IMR-90 (cell line): ENCODE results near the gene SLC39A3. TPM values are rescaled to one million over a fixed set of nuclear protein-coding genes. Genes with fewer than 3 reads are reported as not detected.

Source experiments
- ATAC-seq: fragments of 200-7000 bp; cut with Tn5 transposase; 2 replicates; pipeline ENCODE4 v1.9.1; 2020; ENCODE audit warnings: low read depth, mild to moderate bottlenecking, moderate library complexity
- BruUV-seq: library from RNA; stranded (reverse); fragments of 400-500 nt; replicated peaks from 2 replicates; lab custom pipeline; 2021; lab: Mats Ljungman, UMichigan
- CTCF ChIA-PET: fragments of 300-600 bp; formaldehyde crosslinking; extraction: SDS; loops from one replicate; lab custom pipeline; 2021; ENCODE audit warnings: antibody characterized with exemption; lab: Yijun Ruan, JAX
- POLR2A ChIA-PET: fragments of 300-600 bp; sonication (Branson Sonifier 250); formaldehyde crosslinking; loops from one replicate; lab custom pipeline; 2022; ENCODE audit warnings: antibody characterized with exemption; ENCODE audit not compliant: unreplicated experiment; lab: Charles Lee
- DNase-seq: peaks from one replicate; pipeline ENCODE4 v3.0.0; 2013
- H2AFZ ChIP-seq: replicated peaks from 2 replicates; pipeline ENCODE3; 2013; ENCODE audit warnings: low read length, mild to moderate bottlenecking; ENCODE audit not compliant: poor library complexity
- H2AK5ac ChIP-seq: 2 replicates; pipeline ENCODE4 v1.6.1; 2013; ENCODE audit warnings: low read depth, low read length, inconsistent platforms
- H2AK9ac ChIP-seq: replicated peaks from 2 replicates; pipeline ENCODE3; 2013; ENCODE audit warnings: mild to moderate bottlenecking, low read depth, low read length, moderate library complexity; ENCODE audit not compliant: poor library complexity
- H2BK120ac ChIP-seq: 2 replicates; pipeline ENCODE4 v1.6.1; 2013; ENCODE audit warnings: low read depth, low read length, inconsistent platforms
- H2BK15ac ChIP-seq: 3 replicates; pipeline ENCODE4 v1.6.1; 2013; ENCODE audit warnings: low read depth, low read length, inconsistent platforms
- H2BK20ac ChIP-seq: 2 replicates; pipeline ENCODE4 v1.6.1; 2013; ENCODE audit warnings: low read depth, mild to moderate bottlenecking, inconsistent platforms, low read length, moderate library complexity
- H2BK5ac ChIP-seq: 2 replicates; pipeline ENCODE4 v1.6.1; 2013; ENCODE audit warnings: mild to moderate bottlenecking, low read depth, low read length, inconsistent platforms; ENCODE audit not compliant: poor library complexity, severe bottlenecking
- H3K14ac ChIP-seq: replicated peaks from 2 replicates; pipeline ENCODE4 v1.6.1; 2013; ENCODE audit warnings: low read depth, low read length, inconsistent platforms
- H3K18ac ChIP-seq: 2 replicates; pipeline ENCODE4 v1.6.1; 2013; ENCODE audit warnings: low read depth, low read length, control low read depth
- H3K23ac ChIP-seq: 2 replicates; pipeline ENCODE4 v1.6.1; 2013; ENCODE audit warnings: low read depth, low read length, inconsistent platforms
- H3K27ac ChIP-seq: 2 replicates; pipeline ENCODE4 v1.5.1; 2013; ENCODE audit warnings: mild to moderate bottlenecking, control low read depth, low read length; ENCODE audit not compliant: insufficient read depth
- H3K27me3 ChIP-seq: 2 replicates; pipeline ENCODE4 v1.6.1; 2013; ENCODE audit warnings: low read length; ENCODE audit not compliant: control insufficient read depth, insufficient read depth
- H3K36me3 ChIP-seq: 2 replicates; pipeline ENCODE4 v1.6.1; 2013; ENCODE audit warnings: low read length, mixed read lengths; ENCODE audit not compliant: control insufficient read depth, insufficient read depth
- H3K4ac ChIP-seq: 2 replicates; pipeline ENCODE4 v1.6.1; 2013; ENCODE audit warnings: low read depth, low read length, inconsistent platforms
- H3K4me1 ChIP-seq: 2 replicates; pipeline ENCODE4 v1.6.1; 2013; ENCODE audit warnings: low read length, mixed read lengths; ENCODE audit not compliant: control insufficient read depth, insufficient read depth
- H3K4me2 ChIP-seq: 2 replicates; pipeline ENCODE4 v1.6.1; 2013; ENCODE audit warnings: low read depth, mild to moderate bottlenecking, control low read depth, low read length, moderate library complexity
- H3K4me3 ChIP-seq: 2 replicates; pipeline ENCODE4 v1.5.1; 2013; ENCODE audit warnings: low read depth, mild to moderate bottlenecking, control low read depth, low read length, moderate library complexity; ENCODE audit not compliant: insufficient read depth
- H3K56ac ChIP-seq: 2 replicates; pipeline ENCODE4 v1.6.1; 2013; ENCODE audit warnings: low read length, inconsistent platforms; ENCODE audit not compliant: insufficient read depth; ENCODE audit errors: extremely low read depth
- H3K79me1 ChIP-seq, 2 experiments: 2 replicates each; pipeline ENCODE4 v1.6.1; 2013; ENCODE audit warnings: low read length in 2 of 2, inconsistent platforms in 1 of 2, low read depth in 1 of 2
- H3K9ac ChIP-seq: 2 replicates; pipeline ENCODE4 v1.6.1; 2013; ENCODE audit warnings: low read depth, low read length, control low read depth
- H3K9me1 ChIP-seq: 2 replicates; pipeline ENCODE4 v1.6.1; 2013; ENCODE audit warnings: low read length, inconsistent platforms; ENCODE audit not compliant: insufficient read depth
- H3K9me3 ChIP-seq: 2 replicates; pipeline ENCODE4 v1.6.1; 2013; ENCODE audit warnings: low read length; ENCODE audit not compliant: control insufficient read depth, insufficient read depth
- H4K20me1 ChIP-seq: 2 replicates; pipeline ENCODE4 v1.6.1; 2013; ENCODE audit warnings: low read length, inconsistent platforms; ENCODE audit not compliant: insufficient read depth
- H4K5ac ChIP-seq: 2 replicates; pipeline ENCODE4 v1.6.1; 2013; ENCODE audit warnings: mild to moderate bottlenecking, low read depth, low read length, control low read depth
- H4K8ac ChIP-seq, 2 experiments: 2 replicates each; pipeline ENCODE4 v1.6.1; 2013; ENCODE audit warnings: low read depth in 2 of 2, low read length in 2 of 2, control low read depth in 1 of 2, inconsistent platforms in 1 of 2
- H4K91ac ChIP-seq: 2 replicates; pipeline ENCODE4 v1.6.1; 2013; ENCODE audit warnings: low read depth, low read length, inconsistent platforms; ENCODE audit not compliant: insufficient read depth
- BHLHE40 ChIP-seq: fragments of 150-350 bp; IDR thresholded peaks from 2 replicates; pipeline ENCODE4 v1.6.1; 2016; ENCODE audit warnings: mild to moderate bottlenecking, low read depth, low read length
- CEBPB ChIP-seq: IDR thresholded peaks from 2 replicates; pipeline ENCODE4 v1.6.1; 2012; ENCODE audit warnings: low read depth, low read length, improper control_type of control experiment
- CHD1 ChIP-seq: IDR thresholded peaks from 2 replicates; pipeline ENCODE4 v1.6.1; 2012; ENCODE audit warnings: low read depth, low read length, improper control_type of control experiment
- CTCF ChIP-seq: conservative IDR thresholded peaks from 2 replicates; pipeline ENCODE4 v1.5.1; 2012; ENCODE audit warnings: mild to moderate bottlenecking, low read depth, low read length, improper control_type of control experiment
- FOS ChIP-seq: fragments of 150-350 bp; IDR thresholded peaks from 2 replicates; pipeline ENCODE4 v1.6.1; 2016; ENCODE audit warnings: low read depth, low read length
- MAFK ChIP-seq: IDR thresholded peaks from 2 replicates; pipeline ENCODE4 v1.6.1; 2012; ENCODE audit warnings: low read depth, low read length, improper control_type of control experiment
- MAZ ChIP-seq: IDR thresholded peaks from 2 replicates; pipeline ENCODE4 v1.6.1; 2012; ENCODE audit warnings: low read depth, mild to moderate bottlenecking, low read length, improper control_type of control experiment, moderate library complexity, borderline replicate concordance
- MXI1 ChIP-seq: IDR thresholded peaks from 2 replicates; pipeline ENCODE4 v1.6.1; 2012; ENCODE audit warnings: low read depth, mild to moderate bottlenecking, low read length, moderate library complexity, borderline replicate concordance
- NFE2L2 ChIP-seq: fragments of 150-350 bp; IDR thresholded peaks from 2 replicates; pipeline ENCODE4 v1.6.1; 2016; ENCODE audit warnings: low read depth, mild to moderate bottlenecking, low read length
- POLR2A ChIP-seq: IDR thresholded peaks from 2 replicates; pipeline ENCODE4 v1.6.1; 2012; ENCODE audit warnings: mild to moderate bottlenecking, low read depth, low read length
- RAD21 ChIP-seq: IDR thresholded peaks from 2 replicates; pipeline ENCODE4 v1.6.1; 2012; ENCODE audit warnings: low read length, improper control_type of control experiment
- RCOR1 ChIP-seq: IDR thresholded peaks from 2 replicates; pipeline ENCODE4 v1.6.1; 2012; ENCODE audit warnings: mild to moderate bottlenecking, low read length, improper control_type of control experiment; ENCODE audit not compliant: insufficient replicate concordance
- RFX5 ChIP-seq: IDR thresholded peaks from 2 replicates; pipeline ENCODE4 v1.8.0; 2012; ENCODE audit warnings: low read depth, mild to moderate bottlenecking, low read length, moderate library complexity
- SMC3 ChIP-seq: fragments of 150-350 bp; IDR thresholded peaks from 2 replicates; pipeline ENCODE4 v1.6.1; 2016; ENCODE audit warnings: low read depth, mild to moderate bottlenecking, antibody characterized with exemption, low read length, moderate library complexity
- USF2 ChIP-seq: fragments of 150-350 bp; IDR thresholded peaks from 2 replicates; pipeline ENCODE4 v1.6.1; 2017; ENCODE audit warnings: mild to moderate bottlenecking, antibody characterized with exemption, low read length, low read depth
- WGBS, 2 experiments: methylation state at CpG; one replicate each; pipeline versions ENCODE4 v1.1.5 to v1.1.7; 2013; ENCODE audit warnings: missing lambda C conversion rate in 2 of 2; ENCODE audit not compliant: insufficient read length in 1 of 2; ENCODE audit errors: extremely low coverage in 2 of 2; 5-methylcytosine and 5-hydroxymethylcytosine counted together
- dilution Hi-C: fragments of 300-500 bp; cut with HindIII; formaldehyde crosslinking; loops from one replicate; pipeline ENCODE4 v1.14.3; 2018; ENCODE audit warnings: low sequenced_read_pairs; ENCODE audit not compliant: unreplicated experiment
- in situ Hi-C: fragments of 300-500 bp; cut with MboI; formaldehyde crosslinking; loops from 3 replicates; pipeline ENCODE4 v1.14.3; 2019; ENCODE audit warnings: low sequenced_read_pairs, inconsistent platforms, mixed read lengths
- intact Hi-C: fragments of 100-400 bp; cut with micrococcal nuclease; formaldehyde crosslinking; loops from 2 replicates; pipeline ENCODE4 v1.10.0; 2022
- polyA plus RNA-seq, 3 experiments: library from polyadenylated mRNA; depleted of rRNA; stranded (reverse); fragments of >200 nt; gene quantifications; 2 replicates each; pipeline ENCODE4 v1.2.3, GENCODE V29; 2012; ENCODE audit warnings: low replicate concordance in 1 of 3
- total RNA-seq: library from RNA; depleted of rRNA; stranded (reverse); fragments of >200 nt; gene quantifications from 2 replicates; pipeline ENCODE4 v1.2.3, GENCODE V29; 2012

SLC39A3 gene
- total and polyA plus RNA-seq, 2 of the 4 experiments (the other 2 are of a cell fraction) = 12.4 to 38.2 TPM

DNA sequence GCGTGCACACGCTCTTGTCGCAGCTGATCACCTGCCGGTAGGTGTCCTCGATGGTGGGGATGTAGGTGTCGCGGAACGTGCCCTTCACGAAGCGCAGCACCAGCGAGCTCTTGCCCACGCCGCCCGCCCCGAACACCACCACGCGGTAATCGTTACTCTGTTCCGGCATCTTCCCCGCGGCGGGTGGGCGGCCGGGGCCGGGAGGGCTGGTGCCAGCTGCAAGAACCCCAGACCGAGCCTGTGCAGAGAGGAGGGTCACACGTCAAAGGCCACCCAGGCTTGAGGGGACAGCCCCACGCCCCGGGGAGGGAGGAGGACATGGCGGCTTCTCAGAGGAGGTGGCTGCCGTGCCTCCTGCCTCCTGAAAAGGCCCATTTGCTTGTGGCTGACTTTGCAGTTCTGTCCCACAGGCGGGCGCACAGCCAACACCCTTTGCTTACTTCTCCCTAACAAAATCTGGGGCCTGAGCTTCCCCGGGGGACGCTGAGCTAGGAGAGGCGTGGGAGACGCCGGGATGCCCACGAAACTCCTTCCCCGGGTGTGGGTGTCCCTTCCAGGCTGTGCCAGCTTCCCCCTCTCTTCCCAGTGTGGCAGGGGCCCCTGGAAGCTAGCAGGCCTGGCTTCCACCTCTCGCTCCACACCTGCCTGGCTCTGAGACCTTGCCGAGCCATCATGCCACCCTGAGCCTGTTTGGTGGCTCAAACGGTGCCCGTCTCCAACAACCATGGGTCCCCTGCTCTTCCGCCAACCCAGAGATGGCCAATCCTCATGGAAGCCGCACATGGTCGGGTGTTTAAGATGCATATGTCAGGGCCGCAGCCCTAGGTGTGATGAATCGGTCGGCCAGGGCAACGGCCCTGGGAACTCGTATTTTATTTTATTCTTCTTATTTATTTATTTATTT, 21.9 kb downstream of the SLC39A3 start:
- H2AFZ ChIP-seq = no peak overlapping the region
- DNase-seq = no peak
- no peak for TF ChIP-seq NFE2L2
- TF ChIP-seq RCOR1 = no peak
- TF ChIP-seq RAD21 = no peak
- TF ChIP-seq MAFK = no peak
- no peak for TF ChIP-seq FOS
- no peak for TF ChIP-seq BHLHE40
- no peak for TF ChIP-seq CTCF
- TF ChIP-seq CHD1 = no peak
- TF ChIP-seq POLR2A = no peak
- no peak for TF ChIP-seq MXI1
- no peak for TF ChIP-seq CEBPB
- no peak for TF ChIP-seq SMC3
- no peak for TF ChIP-seq USF2
- no peak for TF ChIP-seq MAZ
- TF ChIP-seq RFX5 = no peak

More for the DNA sequence above, 21.9 kb downstream of the SLC39A3 start:
- H3K9ac ChIP-seq = no peak overlapping the region
- H4K8ac ChIP-seq = no peak overlapping the region
- no peak overlapping the region for H2AK5ac ChIP-seq
- H3K9me1 ChIP-seq = peaks cover 6% of the 10 kb centered on the region; the same call in 1 of the 2 replicates
- in situ Hi-C loops = no loop called here
- H4K91ac ChIP-seq = no peak overlapping the region
- POLR2A ChIA-PET = no interaction called here
- H4K20me1 ChIP-seq = no peaks in the 10 kb centered on the region; the same call in 1 of the 2 replicates
- H2AK9ac ChIP-seq = peak overlapping the region; percentile 55
- intact Hi-C loops = no loop called here
- H3K9me3 ChIP-seq = peaks cover 9% of the 10 kb centered on the region
- no peak for ATAC-seq
- no peaks in the 10 kb centered on the region; the same call in 1 of the 2 replicates for H3K27me3 ChIP-seq
- no peak overlapping the region for H3K18ac ChIP-seq
- H3K14ac ChIP-seq = no peak overlapping the region
- BruUV-seq = no TSS peak
- 82% methylated on average over 24 of the region's 52 CpGs; no CpG with 5 or more reads in 1 of the 2 experiments for WGBS, 2 experiments
- no peak overlapping the region for H2BK15ac ChIP-seq
- no peak overlapping the region for H3K23ac ChIP-seq
- no peak overlapping the region for H4K5ac ChIP-seq
- H3K56ac ChIP-seq = no peak overlapping the region
- no peak overlapping the region for H2BK20ac ChIP-seq
- H2BK5ac ChIP-seq = no peak overlapping the region
- H3K27ac ChIP-seq = no peak overlapping the region
- H3K4me2 ChIP-seq = no peak overlapping the region
- no peak overlapping the region for H2BK120ac ChIP-seq
- H3K36me3 ChIP-seq = peaks cover 4% of the 10 kb centered on the region; the same call in 1 of the 2 replicates
- peaks cover 8% of the 10 kb centered on the region for H3K4me1 ChIP-seq
- H3K4ac ChIP-seq = no peak overlapping the region
- CTCF ChIA-PET = no interaction called here
- peaks cover 0 to 10% of the 10 kb centered on the region in 2 experiments; a peak in 2 of 4 replicates for H3K79me1 ChIP-seq
- no peak overlapping the region for H3K4me3 ChIP-seq
- dilution Hi-C loops = no loop called here
